SU-DHL-6 (cell line): ENCODE results near the gene ZNF860.

Source experiments
- CTCF ChIP-seq: fragments of 200-600 bp; sonication (generic); IDR thresholded peaks from one replicate; pipeline ENCODE4 v1.5.1; 2017; ENCODE audit warnings: antibody characterized with exemption, mild to moderate bottlenecking, low read length, moderate library complexity; ENCODE audit not compliant: insufficient read depth, poor library complexity, severe bottlenecking
- EZH2phosphoT487 ChIP-seq: fragments of 200-600 bp; sonication (generic), shearing (Covaris generic); conservative IDR thresholded peaks from 2 replicates; pipeline ENCODE4 v1.6.1; 2018; ENCODE audit warnings: mild to moderate bottlenecking, antibody characterized with exemption, low read length, moderate library complexity, mixed read lengths

DNA sequence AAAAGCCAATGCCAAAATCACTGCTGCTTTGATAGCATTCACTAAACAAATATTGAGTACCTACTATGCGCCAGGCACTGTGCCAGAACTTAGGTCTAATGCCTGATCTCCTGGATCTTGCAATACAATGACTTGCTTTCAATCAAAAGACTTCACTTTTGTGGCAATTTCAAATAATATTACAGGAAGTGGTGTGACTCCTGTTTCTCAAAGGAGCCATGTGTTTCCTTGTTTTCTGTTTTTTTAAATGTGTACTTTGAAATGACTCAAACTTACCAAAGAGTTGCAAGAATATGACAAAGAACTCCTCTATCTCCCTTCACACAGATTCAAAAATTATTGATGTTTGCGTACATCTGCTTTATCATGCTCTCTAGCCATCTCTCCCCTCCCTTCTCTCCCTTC is 18.7 kb upstream of the ZNF860 start:
- no peak for TF ChIP-seq CTCF
- TF ChIP-seq EZH2phosphoT487 = no peak
